Endodermal cell (in vitro differentiated cells): Measurements from ENCODE around the gene OR5K1. TPM values are rescaled to one million over a fixed set of nuclear protein-coding genes. Genes with fewer than 3 reads are reported as not detected.

ENCODE experiments used
- DNase-seq: peaks from one replicate; pipeline ENCODE4 v3.0.0-alpha.2; 2017
- H3K27ac ChIP-seq: 2 replicates; pipeline ENCODE4 v1.5.1; 2013; ENCODE audit warnings: mild to moderate bottlenecking, low read depth, low read length, moderate library complexity
- H3K27me3 ChIP-seq: 2 replicates; pipeline ENCODE4 v1.6.1; 2013; ENCODE audit warnings: mild to moderate bottlenecking, low read length, moderate library complexity; ENCODE audit not compliant: insufficient read depth, control insufficient read depth, poor library complexity, severe bottlenecking
- H3K36me3 ChIP-seq: 2 replicates; pipeline ENCODE4 v1.7.0; 2013; ENCODE audit warnings: mild to moderate bottlenecking, low read length, moderate library complexity; ENCODE audit not compliant: control insufficient read depth, insufficient read depth
- H3K4me1 ChIP-seq: one replicate; pipeline ENCODE4 v1.7.0; 2013; ENCODE audit warnings: low read length; ENCODE audit not compliant: control insufficient read depth, insufficient read depth
- H3K4me3 ChIP-seq: 2 replicates; pipeline ENCODE4 v1.5.1; 2013; ENCODE audit warnings: mild to moderate bottlenecking, low read length, moderate library complexity
- H3K9ac ChIP-seq: 2 replicates; pipeline ENCODE4 v1.6.1; 2013; ENCODE audit warnings: mild to moderate bottlenecking, low read length, moderate library complexity; ENCODE audit not compliant: poor library complexity, severe bottlenecking; ENCODE audit errors: extremely low read depth
- H3K9me3 ChIP-seq: 2 replicates; pipeline ENCODE4 v1.6.1; 2013; ENCODE audit warnings: mild to moderate bottlenecking, low read length, moderate library complexity; ENCODE audit not compliant: control insufficient read depth
- H3K27ac Mint-ChIP-seq: 2 replicates; pipeline ENCODE4 v1.8.0; 2020; ENCODE audit warnings: mixed read lengths
- H3K27me3 Mint-ChIP-seq: 2 replicates; pipeline ENCODE4 v1.8.0; 2021; ENCODE audit warnings: mild to moderate bottlenecking, mixed read lengths; ENCODE audit not compliant: insufficient read depth
- H3K36me3 Mint-ChIP-seq: 2 replicates; pipeline ENCODE4 v1.8.0; 2020; ENCODE audit warnings: low read depth, mixed read lengths
- H3K4me1 Mint-ChIP-seq: 2 replicates; pipeline ENCODE4 v1.8.0; 2020; ENCODE audit warnings: mixed read lengths
- H3K4me3 Mint-ChIP-seq: 2 replicates; pipeline ENCODE4 v1.8.0; 2020; ENCODE audit warnings: mild to moderate bottlenecking, moderate library complexity, mixed read lengths
- H3K9me3 Mint-ChIP-seq: 2 replicates; pipeline ENCODE4 v1.8.0; 2020; ENCODE audit warnings: mild to moderate bottlenecking, mixed read lengths
- CTCF ChIP-seq: fragments of 200-600 bp; sonication (generic); conservative IDR thresholded peaks from 2 replicates; pipeline ENCODE4 v1.5.0; 2021; ENCODE audit warnings: antibody characterized with exemption, mild to moderate bottlenecking
- WGBS, 2 experiments: methylation state at CpG; one replicate each; pipeline versions ENCODE4 v1.1.5 to v1.1.7; 2013; ENCODE audit warnings: missing lambda C conversion rate in 2 of 2, mixed read lengths in 1 of 2; ENCODE audit not compliant: insufficient coverage in 1 of 2, insufficient read length in 1 of 2; 5-methylcytosine and 5-hydroxymethylcytosine counted together
- total RNA-seq, 2 donors: library from RNA; stranded (reverse); fragmentation: NEBNext Ultra II Directional in 1 of 2; extraction: Animal tissue kit (Norgen Biotek cat#: 25700) in 1 of 2; gene quantifications; 2 replicates in 1 of 2; 3 replicates in 1 of 2; pipeline ENCODE4 v1.2.1, GENCODE V29; 2021

Gene OR5K1
- total RNA-seq, 2 donors from 2014 or later = not detected

GRCh38 chr3:98454929-98455328, 8.1 kb upstream of the OR5K1 start:
- WGBS, 2 experiments = no CpG with 5 or more reads among the region's 1 CpG
- Histone ChIP-seq H3K4me3 (no peak overlapping the region), H3K4me1 (no peaks in the 10 kb centered on the region), H3K9me3 (no peaks in the 10 kb centered on the region), H3K36me3 (no peaks in the 10 kb centered on the region), H3K27me3 (no peaks in the 10 kb centered on the region), H3K9ac (no peak overlapping the region), H3K27ac (no peak overlapping the region)
- Mint-ChIP-seq H3K27me3 (no peaks in the 10 kb centered on the region), H3K36me3 (no peaks in the 10 kb centered on the region), H3K4me3 (no peak overlapping the region), H3K9me3 (no peaks in the 10 kb centered on the region), H3K4me1 (no peaks in the 10 kb centered on the region), H3K27ac (no peak overlapping the region)
- no peak for TF ChIP-seq CTCF
- DNase-seq = no peak

- Mint-ChIP-seq H3K27me3 (no peaks in the 10 kb centered on the region), H3K9me3 (no peaks in the 10 kb centered on the region), H3K27ac (no peak overlapping the region), H3K4me1 (no peaks in the 10 kb centered on the region), H3K36me3 (no peaks in the 10 kb centered on the region), H3K4me3 (no peak overlapping the region)
- Histone ChIP-seq H3K27ac (no peak overlapping the region), H3K9me3 (no peaks in the 10 kb centered on the region), H3K4me3 (no peak overlapping the region), H3K4me1 (no peaks in the 10 kb centered on the region), H3K27me3 (no peaks in the 10 kb centered on the region), H3K9ac (no peak overlapping the region), H3K36me3 (no peaks in the 10 kb centered on the region)
- no peak for DNase-seq
- no peak for TF ChIP-seq CTCF
- 100% methylated on average over 1 of the region's 2 CpGs; no CpG with 5 or more reads in 1 of the 2 experiments for WGBS, 2 experiments
Measured at GRCh38 chr3:98457543-98457942, 5.5 kb upstream of the OR5K1 start.

DNA sequence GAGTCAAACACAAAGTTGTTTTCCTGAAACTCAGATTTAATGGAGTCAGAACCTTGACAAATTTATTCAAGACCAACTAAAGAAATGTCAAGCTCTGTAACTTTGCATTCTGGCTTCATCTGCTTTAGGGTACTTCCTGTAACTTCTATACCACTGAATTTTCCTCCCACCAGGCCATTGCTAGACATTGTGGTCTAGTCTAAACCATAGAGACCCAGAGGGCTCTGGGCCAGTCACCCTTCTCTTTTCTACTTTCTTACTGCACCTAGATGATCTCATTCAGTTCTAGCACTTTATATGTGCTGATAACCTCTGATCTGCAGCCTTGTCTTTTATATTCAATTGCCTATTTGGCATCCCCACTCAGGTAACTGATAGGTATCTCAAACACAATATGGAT, 2.8 kb upstream of the OR5K1 start:
- Mint-ChIP-seq H3K4me3 (no peak overlapping the region), H3K36me3 (no peaks in the 10 kb centered on the region), H3K27ac (no peak overlapping the region), H3K9me3 (no peaks in the 10 kb centered on the region), H3K27me3 (no peaks in the 10 kb centered on the region), H3K4me1 (no peaks in the 10 kb centered on the region)
- H3K27me3 ChIP-seq = no peaks in the 10 kb centered on the region
- H3K27ac ChIP-seq = no peak overlapping the region
- H3K4me1 ChIP-seq = no peaks in the 10 kb centered on the region
- TF ChIP-seq CTCF = no peak
- H3K4me3 ChIP-seq = no peak overlapping the region
- H3K9ac ChIP-seq = no peak overlapping the region
- DNase-seq = no peak
- no peaks in the 10 kb centered on the region for H3K36me3 ChIP-seq
- no peaks in the 10 kb centered on the region for H3K9me3 ChIP-seq
